Measurements from ENCODE around the gene ARID1B. TPM values are rescaled to one million over a fixed set of nuclear protein-coding genes. Genes with fewer than 3 reads are reported as not detected.

Gene ARID1B
- total RNA-seq, 1 experiment from 2014 or later: 91.7 TPM

GRCh38 chr6:157174731-157175130 lies 397.6 kb downstream of the ARID1B start:
- ATAC-seq (no peak), DNase-seq (ENCODE audit: low read depth, low spot score) (no peak)
- Histone ChIP-seq H3K9me3 (ENCODE audit: control insufficient read depth, insufficient read depth, low read depth, low read length) (no peaks in the 10 kb centered on the region), H3K4me1 (ENCODE audit: control insufficient read depth, insufficient read depth, low read length) (no peaks in the 10 kb centered on the region), H3K27me3 (ENCODE audit: control insufficient read depth, insufficient read depth, low read length) (no peaks in the 10 kb centered on the region), H3K4me3 (ENCODE audit: low read depth in 2 of 2, low read length in 2 of 2) (no peak overlapping the region), H3K36me3 (ENCODE audit: control insufficient read depth, insufficient read depth, low read length) (peaks cover 2% of the 10 kb centered on the region; the same call in 1 of the 2 replicates), H3K27ac (ENCODE audit: low read length) (no peak overlapping the region)
- intact Hi-C loops (cut with micrococcal nuclease; ENCODE audit: unreplicated experiment): no loop called here
- CTCF ChIA-PET: no interaction called here
- in situ Hi-C loops (cut with HindIII; ENCODE audit: low pct_unique_long_range_greater_than_20kb, low sequenced_read_pairs): no loop called here
- TF ChIP-seq SIN3A (IDR thresholded peaks at IDR 0.05; ENCODE audit: borderline replicate concordance, insufficient read depth, low read depth, low read length) (no peak), REST (IDR thresholded peaks at IDR 0.05; ENCODE audit: insufficient read depth in 1 of 2, low read depth in 2 of 2, low read length in 1 of 2) (no peak), TCF7L2 (IDR thresholded peaks at IDR 0.05; ENCODE audit: low read depth, low read length) (no peak), POLR2AphosphoS5 (IDR thresholded peaks at IDR 0.05; ENCODE audit: low read depth, low read length) (no peak), CTCF (IDR thresholded peaks at IDR 0.05) (no peak)
- no TSS peak for BruUV-seq (replicated peaks)
- POLR2A ChIA-PET: no interaction called here

- no peak for TF ChIP-seq POLR2AphosphoS5 (IDR thresholded peaks at IDR 0.05; ENCODE audit: low read depth, low read length)
- no peak for TF ChIP-seq REST (IDR thresholded peaks at IDR 0.05; ENCODE audit: insufficient read depth in 1 of 2, low read depth in 2 of 2, low read length in 1 of 2)
- no peak for TF ChIP-seq CTCF (IDR thresholded peaks at IDR 0.05)
- no peak for TF ChIP-seq SIN3A (IDR thresholded peaks at IDR 0.05; ENCODE audit: borderline replicate concordance, insufficient read depth, low read depth, low read length)
- no peak for TF ChIP-seq TCF7L2 (IDR thresholded peaks at IDR 0.05; ENCODE audit: low read depth, low read length)
- ATAC-seq: no peak
- H3K27ac ChIP-seq (ENCODE audit: low read length): no peak overlapping the region
- no peaks in the 10 kb centered on the region for H3K4me1 ChIP-seq (ENCODE audit: control insufficient read depth, insufficient read depth, low read length)
- peaks cover 2% of the 10 kb centered on the region; the same call in 1 of the 2 replicates for H3K36me3 ChIP-seq (ENCODE audit: control insufficient read depth, insufficient read depth, low read length)
- H3K4me3 ChIP-seq (ENCODE audit: low read depth in 2 of 2, low read length in 2 of 2): no peak overlapping the region
- no peaks in the 10 kb centered on the region for H3K27me3 ChIP-seq (ENCODE audit: control insufficient read depth, insufficient read depth, low read length)
- intact Hi-C loops (cut with micrococcal nuclease; ENCODE audit: unreplicated experiment): no loop called here
- H3K9me3 ChIP-seq (ENCODE audit: control insufficient read depth, insufficient read depth, low read depth, low read length): no peaks in the 10 kb centered on the region
- POLR2A ChIA-PET: no interaction called here
- BruUV-seq (replicated peaks): no TSS peak
- DNase-seq (ENCODE audit: low read depth, low spot score): no peak
- CTCF ChIA-PET: no interaction called here
- in situ Hi-C loops (cut with HindIII; ENCODE audit: low pct_unique_long_range_greater_than_20kb, low sequenced_read_pairs): no loop called here
Measured at GRCh38 chr6:157177731-157178336, 400.7 kb downstream of the ARID1B start.
